OCI-M2 (cell line): ENCODE data around the gene MCF2L2.
"Not testable (repeated sequence)": the region's sequence is repeated elsewhere in the genome, so short reads cannot be mapped to it uniquely, and the experiment has no call there.

Experiments
- DNase-seq: peaks from one replicate; lab custom pipeline; 2025; ENCODE audit not compliant: unreplicated experiment; lab: John Stamatoyannopoulos, UW

Gene MCF2L2

GRCh38 chr3:183182073-183182472, 246.3 kb downstream of the MCF2L2 start:
- DNase-seq, result no peak

GRCh38 chr3:183181606-183182005, 246.8 kb downstream of the MCF2L2 start:
- DNase-seq, result no peak

- no peak for DNase-seq
Observed at GRCh38 chr3:183180784-183181295, 247.6 kb downstream of the MCF2L2 start.

- no peak for DNase-seq
Observed at GRCh38 chr3:183180110-183180783, 248.2 kb downstream of the MCF2L2 start.

GRCh38 chr3:183179550-183179908, 248.9 kb downstream of the MCF2L2 start:
- DNase-seq, result not testable (repeated sequence)

GRCh38 chr3:183178833-183179549, 249.4 kb downstream of the MCF2L2 start:
- DNase-seq, result no peak

- DNase-seq, result no peak
Observed at GRCh38 chr3:183178512-183178832, 249.9 kb downstream of the MCF2L2 start.

GRCh38 chr3:183172051-183172639, 256.3 kb downstream of the MCF2L2 start:
- no peak for DNase-seq

GRCh38 chr3:183167975-183168374, 260.4 kb downstream of the MCF2L2 start:
- not testable (repeated sequence) for DNase-seq

GRCh38 chr3:183163563-183163962, 264.9 kb downstream of the MCF2L2 start:
- no peak for DNase-seq

GRCh38 chr3:183161552-183162336, 266.7 kb downstream of the MCF2L2 start:
- DNase-seq, result no peak

GRCh38 chr3:183160616-183161015, 267.8 kb downstream of the MCF2L2 start:
- no peak for DNase-seq

GRCh38 chr3:183159333-183159732, 269.1 kb downstream of the MCF2L2 start:
- DNase-seq, result no peak

- no peak for DNase-seq
Observed at GRCh38 chr3:183158551-183159006, 269.8 kb downstream of the MCF2L2 start.

GRCh38 chr3:183158113-183158512, 270.3 kb downstream of the MCF2L2 start:
- DNase-seq, result no peak

GRCh38 chr3:183156266-183156665, 272.2 kb downstream of the MCF2L2 start:
- no peak for DNase-seq

- DNase-seq, result no peak
Observed at GRCh38 chr3:183155499-183155898, 272.9 kb downstream of the MCF2L2 start.

- no peak for DNase-seq
Observed at GRCh38 chr3:183153210-183153950, 275.0 kb downstream of the MCF2L2 start.

GRCh38 chr3:183151821-183152351, 276.5 kb downstream of the MCF2L2 start:
- no peak for DNase-seq

- no peak for DNase-seq
Observed at GRCh38 chr3:183151086-183151485, 277.3 kb downstream of the MCF2L2 start.
